ENCODE measurements around the gene TRIM38. TPM values are rescaled to one million over a fixed set of nuclear protein-coding genes. Genes with fewer than 3 reads are reported as not detected.

Gene TRIM38
- total RNA-seq, 1 donor from 2014 or later, result 8.1 TPM

DNA sequence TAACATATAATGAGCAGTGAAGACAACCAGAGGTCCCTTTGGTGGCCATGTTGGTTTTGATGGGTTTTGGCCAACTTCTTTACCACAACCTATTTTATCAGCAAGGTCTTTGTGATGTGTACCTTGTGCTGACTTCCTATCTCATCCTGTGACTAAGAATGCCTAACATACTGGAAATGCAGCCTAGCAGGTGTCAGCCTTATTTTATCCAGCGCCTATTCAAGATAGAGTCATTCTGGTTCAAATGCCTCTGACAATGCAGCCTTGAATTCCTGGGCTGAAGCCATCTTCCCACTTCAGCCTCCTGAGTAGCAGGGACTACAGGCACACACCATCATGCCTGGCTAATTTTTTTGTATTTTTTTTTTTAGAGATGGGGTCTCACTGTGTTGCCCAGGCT is 7.8 kb upstream of the TRIM38 start:
- H3K27ac ChIP-seq, result no peak overlapping the region
- no peaks in the 10 kb centered on the region for H3K4me1 ChIP-seq
- H3K36me3 ChIP-seq, result no peaks in the 10 kb centered on the region
- H3K4me3 ChIP-seq, result no peak overlapping the region
- DNase-seq (ENCODE audit: extremely low spot score in 2 of 2), result no peak
- no peaks in the 10 kb centered on the region for H3K27me3 ChIP-seq
- no peaks in the 10 kb centered on the region for H3K9me3 ChIP-seq
- intact Hi-C loops (cut with DNase I), result no loop called here
- TF ChIP-seq CTCF (IDR thresholded peaks at IDR 0.05) (no peak), POLR2A (IDR thresholded peaks at IDR 0.05) (no peak), POLR2AphosphoS5 (IDR thresholded peaks at IDR 0.05; ENCODE audit: insufficient read depth in 1 of 2, low read depth in 1 of 2) (no peak)

DNA sequence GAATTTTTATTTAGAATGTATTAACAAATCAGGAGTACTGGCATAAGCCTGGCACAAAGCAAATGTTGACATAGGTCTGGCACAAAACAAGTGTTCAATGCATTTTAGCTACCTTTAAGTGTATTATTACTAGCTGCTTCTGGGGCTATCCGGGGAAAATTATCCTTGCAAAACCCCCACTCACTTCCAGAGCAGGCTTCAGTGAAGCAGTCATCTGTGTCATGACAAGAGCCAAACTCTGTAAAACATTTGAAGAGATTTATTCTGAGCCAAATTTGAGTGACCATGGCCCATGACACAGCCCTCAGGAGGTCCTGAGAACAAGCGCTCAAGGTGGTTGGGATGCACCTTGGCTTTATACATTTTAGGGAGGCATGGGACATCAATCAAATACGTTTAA is 6.4 kb upstream of the TRIM38 start:
- no peaks in the 10 kb centered on the region for H3K27me3 ChIP-seq
- no peaks in the 10 kb centered on the region for H3K36me3 ChIP-seq
- no peaks in the 10 kb centered on the region for H3K9me3 ChIP-seq
- TF ChIP-seq CTCF (IDR thresholded peaks at IDR 0.05) (no peak), POLR2AphosphoS5 (IDR thresholded peaks at IDR 0.05; ENCODE audit: insufficient read depth in 1 of 2, low read depth in 1 of 2) (no peak), POLR2A (IDR thresholded peaks at IDR 0.05) (no peak)
- H3K27ac ChIP-seq, result no peak overlapping the region
- H3K4me3 ChIP-seq, result no peak overlapping the region
- intact Hi-C loops (cut with DNase I), result no loop called here
- H3K4me1 ChIP-seq, result no peaks in the 10 kb centered on the region
- no peak for DNase-seq (ENCODE audit: extremely low spot score in 2 of 2)

DNA sequence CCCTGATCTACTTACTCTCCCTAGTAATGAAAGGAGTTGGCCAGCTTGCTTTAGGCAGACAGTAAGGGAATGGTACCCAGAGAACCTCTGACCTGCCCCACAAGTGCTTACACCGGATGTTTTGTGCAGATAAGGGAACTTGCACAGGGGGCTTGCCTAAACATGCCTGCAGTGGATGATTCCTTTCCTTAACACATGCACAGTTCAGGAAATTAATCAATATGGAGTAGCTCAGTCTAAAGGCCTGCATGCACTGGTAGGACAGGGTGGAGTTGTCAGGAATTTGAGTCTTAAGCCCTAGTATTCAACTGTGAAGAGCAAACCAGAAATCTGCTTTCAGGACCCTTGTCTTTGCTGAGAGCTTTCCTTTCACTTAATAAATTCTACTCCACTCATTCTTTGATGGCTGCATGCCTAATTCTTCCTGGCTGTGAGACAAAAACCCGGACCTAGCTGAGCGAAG is 3.9 kb upstream of the TRIM38 start:
- Histone ChIP-seq H3K4me1 (peaks cover 18% of the 10 kb centered on the region), H3K27ac (no peak overlapping the region), H3K36me3 (no peaks in the 10 kb centered on the region), H3K9me3 (no peaks in the 10 kb centered on the region), H3K4me3 (no peak overlapping the region), H3K27me3 (no peaks in the 10 kb centered on the region)
- no peak for DNase-seq (ENCODE audit: extremely low spot score in 2 of 2)
- TF ChIP-seq POLR2A (IDR thresholded peaks at IDR 0.05) (no peak), POLR2AphosphoS5 (IDR thresholded peaks at IDR 0.05; ENCODE audit: insufficient read depth in 1 of 2, low read depth in 1 of 2) (no peak), CTCF (IDR thresholded peaks at IDR 0.05) (no peak)
- intact Hi-C loops (cut with DNase I), result no loop called here

GRCh38 chr6:25959890-25960536 is 2.6 kb upstream of the TRIM38 start:
- Histone ChIP-seq H3K4me3 (no peak overlapping the region), H3K27ac (no peak overlapping the region), H3K36me3 (peaks cover 0 to 5% of the 10 kb centered on the region in 2 donors), H3K4me1 (peaks cover 31% of the 10 kb centered on the region), H3K27me3 (no peaks in the 10 kb centered on the region), H3K9me3 (no peaks in the 10 kb centered on the region)
- intact Hi-C loops (cut with DNase I), result no loop called here
- no peak for TF ChIP-seq POLR2AphosphoS5 (IDR thresholded peaks at IDR 0.05; ENCODE audit: insufficient read depth in 1 of 2, low read depth in 1 of 2)
- no peak for TF ChIP-seq POLR2A (IDR thresholded peaks at IDR 0.05)
- no peak for TF ChIP-seq CTCF (IDR thresholded peaks at IDR 0.05)
- no peak for DNase-seq (ENCODE audit: extremely low spot score in 2 of 2)

- Histone ChIP-seq H3K4me1 (peaks cover 38% of the 10 kb centered on the region), H3K27ac (no peak overlapping the region), H3K36me3 (peaks cover 0 to 11% of the 10 kb centered on the region in 2 donors), H3K4me3 (no peak overlapping the region), H3K9me3 (no peaks in the 10 kb centered on the region), H3K27me3 (no peaks in the 10 kb centered on the region)
- intact Hi-C loops (cut with DNase I), result no loop called here
- TF ChIP-seq POLR2AphosphoS5 (IDR thresholded peaks at IDR 0.05; ENCODE audit: insufficient read depth in 1 of 2, low read depth in 1 of 2) (no peak), POLR2A (IDR thresholded peaks at IDR 0.05) (no peak), CTCF (IDR thresholded peaks at IDR 0.05) (no peak)
- DNase-seq (ENCODE audit: extremely low spot score in 2 of 2), result no peak
Observed at GRCh38 chr6:25960734-25961133, 1.9 kb upstream of the TRIM38 start.
